SK-N-SH treated with all-trans-retinoic acid at 6 μM for 48 hours (cell line): ENCODE data around the gene MCTP2.

Experiments used
- ATAC-seq: fragments of 200-7000 bp; cut with Tn5 transposase; 3 replicates; pipeline ENCODE4 v1.9.1; 2020; ENCODE audit warnings: mild to moderate bottlenecking, moderate library complexity
- ARNTL ChIP-seq: fragments of 450-650 bp; formaldehyde crosslinking; IDR thresholded peaks from 2 replicates; pipeline ENCODE4 v1.5.0; 2020; ENCODE audit warnings: low read depth, mild to moderate bottlenecking, moderate library complexity, borderline replicate concordance
- BACH2 ChIP-seq: fragments of 250-450 bp; sonication (Bioruptor Pico); IDR thresholded peaks from 2 replicates; pipeline ENCODE4 v1.9.0; 2021; ENCODE audit warnings: mild to moderate bottlenecking, borderline replicate concordance
- CREB5 ChIP-seq: fragments of 250-450 bp; sonication (Bioruptor Pico); IDR thresholded peaks from 2 replicates; pipeline ENCODE4 v1.5.1; 2020; ENCODE audit warnings: low read depth, mild to moderate bottlenecking, moderate library complexity
- CSDC2 ChIP-seq: fragments of 250-450 bp; sonication (Bioruptor Pico); IDR thresholded peaks from 2 replicates; pipeline ENCODE4 v1.5.0; 2020; ENCODE audit warnings: mild to moderate bottlenecking, moderate library complexity
- CSRNP3 ChIP-seq: fragments of 250-450 bp; sonication (Bioruptor Pico); IDR thresholded peaks from 2 replicates; pipeline ENCODE4 v1.5.1; 2021; ENCODE audit warnings: mild to moderate bottlenecking, moderate library complexity
- ESRRG ChIP-seq: fragments of 250-450 bp; sonication (Bioruptor Pico); IDR thresholded peaks from 2 replicates; pipeline ENCODE4 v1.6.1; 2021; ENCODE audit warnings: mild to moderate bottlenecking
- GLIS3 ChIP-seq: fragments of 250-450 bp; sonication (Bioruptor Pico); IDR thresholded peaks from 2 replicates; pipeline ENCODE4 v1.5.0; 2020; ENCODE audit warnings: mild to moderate bottlenecking, moderate library complexity
- ISL1 ChIP-seq: fragments of 250-450 bp; sonication (Bioruptor Pico); IDR thresholded peaks from 2 replicates; pipeline ENCODE4 v2.1.2; 2022; ENCODE audit warnings: mild to moderate bottlenecking, moderate library complexity
- OSR1 ChIP-seq: fragments of 250-450 bp; sonication (Bioruptor Pico); IDR thresholded peaks from 2 replicates; pipeline ENCODE4 v1.8.0; 2022; ENCODE audit warnings: moderate library complexity, mild to moderate bottlenecking, inconsistent platforms
- PATZ1 ChIP-seq: fragments of 250-450 bp; sonication (Bioruptor Pico); IDR thresholded peaks from 2 replicates; pipeline ENCODE4 v1.8.0; 2020; ENCODE audit warnings: mild to moderate bottlenecking, moderate library complexity, borderline replicate concordance
- POU6F1 ChIP-seq: fragments of 250-450 bp; sonication (Bioruptor Pico); IDR thresholded peaks from 2 replicates; pipeline ENCODE4 v1.8.0; 2021; ENCODE audit warnings: low read depth, mild to moderate bottlenecking, moderate library complexity, borderline replicate concordance
- PPARA ChIP-seq: fragments of 250-450 bp; sonication (Bioruptor Pico); IDR thresholded peaks from 2 replicates; pipeline ENCODE4 v1.5.0; 2020; ENCODE audit warnings: mild to moderate bottlenecking, borderline replicate concordance
- RARB ChIP-seq: fragments of 250-450 bp; sonication (Bioruptor Pico); IDR thresholded peaks from 2 replicates; pipeline ENCODE4 v1.8.0; 2021; ENCODE audit warnings: mild to moderate bottlenecking, moderate library complexity
- SNAI2 ChIP-seq: fragments of 250-450 bp; sonication (Bioruptor Pico); IDR thresholded peaks from 2 replicates; pipeline ENCODE4 v1.5.0; 2020; ENCODE audit warnings: mild to moderate bottlenecking, moderate library complexity
- TOX ChIP-seq: fragments of 250-450 bp; sonication (Bioruptor Pico); IDR thresholded peaks from 2 replicates; pipeline ENCODE4 v1.8.0; 2021; ENCODE audit warnings: mild to moderate bottlenecking, moderate library complexity, borderline replicate concordance
- TSHZ2 ChIP-seq: fragments of 250-450 bp; sonication (Bioruptor Pico); IDR thresholded peaks from 2 replicates; pipeline ENCODE4 v1.5.0; 2020; ENCODE audit warnings: mild to moderate bottlenecking, moderate library complexity
- ZC3H10 ChIP-seq: fragments of 250-450 bp; sonication (Bioruptor Pico); IDR thresholded peaks from 2 replicates; pipeline ENCODE4 v1.5.1; 2021; ENCODE audit warnings: mild to moderate bottlenecking, moderate library complexity
- ZFP3 ChIP-seq: fragments of 250-450 bp; sonication (Bioruptor Pico); IDR thresholded peaks from 2 replicates; pipeline ENCODE4 v1.5.0; 2020; ENCODE audit warnings: mild to moderate bottlenecking, moderate library complexity
- ZFP30 ChIP-seq: fragments of 450-650 bp; formaldehyde crosslinking; IDR thresholded peaks from 2 replicates; pipeline ENCODE4 v1.5.0; 2022; ENCODE audit warnings: mild to moderate bottlenecking, moderate library complexity
- ZNF565 ChIP-seq: fragments of 450-650 bp; formaldehyde crosslinking; conservative IDR thresholded peaks from 2 replicates; pipeline ENCODE4 v1.5.0; 2020; ENCODE audit warnings: low read depth, mild to moderate bottlenecking, moderate library complexity
- ZNF70 ChIP-seq: fragments of 450-650 bp; formaldehyde crosslinking; IDR thresholded peaks from 2 replicates; pipeline ENCODE4 v1.5.0; 2020; ENCODE audit warnings: mild to moderate bottlenecking, moderate library complexity
- ZNF8 ChIP-seq: fragments of 450-650 bp; formaldehyde crosslinking; IDR thresholded peaks from 2 replicates; pipeline ENCODE4 v1.5.0; 2020; ENCODE audit warnings: mild to moderate bottlenecking, moderate library complexity

The MCTP2 gene

GRCh38 chr15:94414916-94415315, 183.6 kb downstream of the MCTP2 start:
- ATAC-seq, result no peak
- no peak for TF ChIP-seq TOX (CRISPR knock-in tag)
- no peak for TF ChIP-seq SNAI2
- no peak for TF ChIP-seq PPARA
- no peak for TF ChIP-seq ZNF8
- TF ChIP-seq ZNF565 (CRISPR knock-in tag), result no peak
- no peak for TF ChIP-seq ARNTL (CRISPR knock-in tag)
- no peak for TF ChIP-seq PATZ1 (CRISPR knock-in tag)
- no peak for TF ChIP-seq POU6F1
- TF ChIP-seq TSHZ2 (CRISPR knock-in tag), result no peak
- no peak for TF ChIP-seq OSR1 (CRISPR knock-in tag)
- no peak for TF ChIP-seq ZC3H10 (CRISPR knock-in tag)
- no peak for TF ChIP-seq ZFP3 (CRISPR knock-in tag)
- no peak for TF ChIP-seq ISL1 (CRISPR knock-in tag)
- no peak for TF ChIP-seq ZNF70 (CRISPR knock-in tag)
- no peak for TF ChIP-seq CSDC2
- no peak for TF ChIP-seq CSRNP3 (CRISPR knock-in tag)
- no peak for TF ChIP-seq ESRRG (CRISPR knock-in tag)
- no peak for TF ChIP-seq GLIS3
- no peak for TF ChIP-seq ZFP30

- TF ChIP-seq ZFP3 (CRISPR knock-in tag) (no peak), CREB5 (CRISPR knock-in tag) (no peak), ZNF565 (CRISPR knock-in tag) (no peak)
- no peak for ATAC-seq
Measured at GRCh38 chr15:94416267-94416666, 184.9 kb downstream of the MCTP2 start.

GRCh38 chr15:94416820-94417219, 185.5 kb downstream of the MCTP2 start:
- no peak for ATAC-seq
- TF ChIP-seq POU6F1 (no peak), GLIS3 (no peak), BACH2 (CRISPR knock-in tag) (no peak), TOX (CRISPR knock-in tag) (no peak), ZNF8 (no peak), OSR1 (CRISPR knock-in tag) (no peak), CSDC2 (no peak), RARB (CRISPR knock-in tag) (no peak), ZFP30 (no peak), ZNF565 (CRISPR knock-in tag) (no peak), ZNF70 (CRISPR knock-in tag) (no peak), ISL1 (CRISPR knock-in tag) (no peak), PPARA (no peak), ZFP3 (CRISPR knock-in tag) (no peak), ZC3H10 (CRISPR knock-in tag) (no peak), ARNTL (CRISPR knock-in tag) (no peak), PATZ1 (CRISPR knock-in tag) (no peak)
